Measurements from ENCODE around the gene RANBP17. TPM values are rescaled to one million over a fixed set of nuclear protein-coding genes. Genes with fewer than 3 reads are reported as not detected.

Gene RANBP17
- total and polyA plus RNA-seq, 2 donors (not counting 1 experiment from before 2014, with no cell fraction given), result 3.1 to 3.5 TPM

DNA sequence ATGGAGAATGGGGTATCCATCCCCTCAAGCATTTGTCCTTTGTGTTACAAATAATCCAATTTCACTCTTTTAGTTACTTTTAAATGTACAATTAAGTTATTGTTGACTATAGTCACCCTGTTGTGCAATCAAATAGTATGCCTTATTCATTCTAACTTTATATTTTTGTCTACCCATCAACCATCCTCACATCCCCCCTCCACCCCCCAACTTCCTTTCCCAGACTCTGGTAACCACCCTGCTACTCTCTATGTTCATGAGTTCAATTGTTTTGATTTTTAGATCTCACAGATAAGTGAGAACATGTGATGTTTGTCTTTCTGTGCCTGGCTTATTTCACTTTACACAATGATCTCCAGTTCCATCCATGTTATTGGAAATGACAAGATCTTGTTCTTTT, 15.4 kb upstream of the RANBP17 start:
- no peak overlapping the region for H3K27ac ChIP-seq (ENCODE audit: insufficient read depth, low read length)
- TF ChIP-seq, protein P1, sequence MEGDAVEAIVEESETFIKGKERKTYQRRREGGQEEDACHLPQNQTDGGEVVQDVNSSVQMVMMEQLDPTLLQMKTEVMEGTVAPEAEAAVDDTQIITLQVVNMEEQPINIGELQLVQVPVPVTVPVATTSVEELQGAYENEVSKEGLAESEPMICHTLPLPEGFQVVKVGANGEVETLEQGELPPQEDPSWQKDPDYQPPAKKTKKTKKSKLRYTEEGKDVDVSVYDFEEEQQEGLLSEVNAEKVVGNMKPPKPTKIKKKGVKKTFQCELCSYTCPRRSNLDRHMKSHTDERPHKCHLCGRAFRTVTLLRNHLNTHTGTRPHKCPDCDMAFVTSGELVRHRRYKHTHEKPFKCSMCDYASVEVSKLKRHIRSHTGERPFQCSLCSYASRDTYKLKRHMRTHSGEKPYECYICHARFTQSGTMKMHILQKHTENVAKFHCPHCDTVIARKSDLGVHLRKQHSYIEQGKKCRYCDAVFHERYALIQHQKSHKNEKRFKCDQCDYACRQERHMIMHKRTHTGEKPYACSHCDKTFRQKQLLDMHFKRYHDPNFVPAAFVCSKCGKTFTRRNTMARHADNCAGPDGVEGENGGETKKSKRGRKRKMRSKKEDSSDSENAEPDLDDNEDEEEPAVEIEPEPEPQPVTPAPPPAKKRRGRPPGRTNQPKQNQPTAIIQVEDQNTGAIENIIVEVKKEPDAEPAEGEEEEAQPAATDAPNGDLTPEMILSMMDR (conservative IDR thresholded peaks at IDR 0.05 in 1 of 2, IDR thresholded peaks at IDR 0.05 in 1 of 2; ENCODE audit: low read depth in 1 of 2, low read length in 2 of 2), result no peak
- TF ChIP-seq EZH2 (IDR thresholded peaks at IDR 0.05; ENCODE audit: low read length, missing control alignments), result no peak
- H3K4me1 ChIP-seq (ENCODE audit: control insufficient read depth, extremely low read depth, insufficient read depth, low read length), result no peaks in the 10 kb centered on the region
- H3K9ac ChIP-seq (ENCODE audit: insufficient read depth, low read length), result no peak overlapping the region
- H2AFZ ChIP-seq (ENCODE audit: low read length), result no peak overlapping the region
- no peak overlapping the region for H3K4me2 ChIP-seq (ENCODE audit: extremely low read depth, insufficient read depth, low read length)
- H3K9me3 ChIP-seq (ENCODE audit: control insufficient read depth, insufficient read depth, low read depth, low read length), result no peaks in the 10 kb centered on the region
- H3K79me2 ChIP-seq (ENCODE audit: control insufficient read depth, insufficient read depth, low read length), result no peaks in the 10 kb centered on the region
- H4K20me1 ChIP-seq (ENCODE audit: control insufficient read depth, extremely low read depth, insufficient read depth, low read length), result no peaks in the 10 kb centered on the region
- H3K4me3 ChIP-seq (replicated peaks in 1 of 4; ENCODE audit: control extremely low read depth in 1 of 4, insufficient read depth in 1 of 4, low read depth in 3 of 4, low read length in 4 of 4), result no peak overlapping the region
- H3K36me3 ChIP-seq (ENCODE audit: control insufficient read depth, insufficient read depth, low read length), result no peaks in the 10 kb centered on the region
- DNase-seq (ENCODE audit: low read depth in 2 of 2), result no peak
- H3K27me3 ChIP-seq (ENCODE audit: control insufficient read depth, insufficient read depth, low read length), result no peaks in the 10 kb centered on the region

DNA sequence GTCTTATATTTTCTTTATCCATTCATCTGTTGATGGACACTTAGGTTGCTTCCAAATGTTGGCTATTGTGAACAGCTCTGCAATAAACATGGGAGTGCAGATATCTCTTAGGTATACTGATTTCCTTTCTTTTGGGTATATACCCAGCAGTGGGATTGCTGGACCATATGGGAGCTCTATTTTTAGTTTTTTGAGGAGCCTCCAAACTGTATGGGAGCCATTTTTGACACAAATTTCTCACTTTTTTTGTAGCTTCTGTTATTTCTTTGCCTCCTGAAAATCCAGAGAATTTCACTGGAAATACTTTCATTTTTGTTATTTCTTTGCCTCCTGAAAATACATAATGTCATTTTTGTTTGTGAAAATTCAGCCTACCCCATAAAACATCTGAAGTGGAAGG, 15.0 kb upstream of the RANBP17 start:
- TF ChIP-seq, protein P1 (conservative IDR thresholded peaks at IDR 0.05 in 1 of 2, IDR thresholded peaks at IDR 0.05 in 1 of 2; ENCODE audit: low read depth in 1 of 2, low read length in 2 of 2), result no peak
- no peak for TF ChIP-seq EZH2 (IDR thresholded peaks at IDR 0.05; ENCODE audit: low read length, missing control alignments)

DNA sequence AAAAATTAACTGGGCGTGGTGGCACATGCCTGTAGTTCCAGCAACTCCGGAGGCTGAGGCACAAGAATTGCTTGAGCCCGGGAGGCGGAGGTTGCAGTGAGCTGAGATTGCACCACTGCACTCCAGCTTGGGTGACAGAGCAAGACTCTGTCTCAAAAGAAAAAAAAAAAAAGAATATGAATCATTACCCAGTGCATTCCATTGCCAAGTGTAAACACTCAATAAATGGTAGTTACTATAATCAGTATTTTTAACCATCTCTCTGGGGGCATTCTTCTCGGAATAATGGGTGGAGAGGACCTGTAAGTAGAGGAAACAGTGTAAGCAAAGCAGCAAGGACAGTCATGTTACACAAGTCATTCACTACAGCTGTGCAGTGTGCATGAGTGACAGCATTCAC, 13.8 kb upstream of the RANBP17 start:
- Histone ChIP-seq H3K4me2 (ENCODE audit: extremely low read depth, insufficient read depth, low read length) (no peak overlapping the region), H2AFZ (ENCODE audit: low read length) (no peak overlapping the region), H4K20me1 (ENCODE audit: control insufficient read depth, extremely low read depth, insufficient read depth, low read length) (no peaks in the 10 kb centered on the region), H3K4me1 (ENCODE audit: control insufficient read depth, extremely low read depth, insufficient read depth, low read length) (no peaks in the 10 kb centered on the region), H3K4me3 (replicated peaks in 1 of 4; ENCODE audit: control extremely low read depth in 1 of 4, insufficient read depth in 1 of 4, low read depth in 3 of 4, low read length in 4 of 4) (no peak overlapping the region), H3K27me3 (ENCODE audit: control insufficient read depth, insufficient read depth, low read length) (no peaks in the 10 kb centered on the region), H3K79me2 (ENCODE audit: control insufficient read depth, insufficient read depth, low read length) (no peaks in the 10 kb centered on the region), H3K27ac (ENCODE audit: insufficient read depth, low read length) (no peak overlapping the region), H3K9ac (ENCODE audit: insufficient read depth, low read length) (no peak overlapping the region), H3K9me3 (ENCODE audit: control insufficient read depth, insufficient read depth, low read depth, low read length) (no peaks in the 10 kb centered on the region), H3K36me3 (ENCODE audit: control insufficient read depth, insufficient read depth, low read length) (no peaks in the 10 kb centered on the region)
- DNase-seq (ENCODE audit: low read depth in 2 of 2), result peak in 1 of 2 donors; percentile 23
- no peak for TF ChIP-seq EZH2 (IDR thresholded peaks at IDR 0.05; ENCODE audit: low read length, missing control alignments)
- TF ChIP-seq, protein P1 (conservative IDR thresholded peaks at IDR 0.05 in 1 of 2, IDR thresholded peaks at IDR 0.05 in 1 of 2; ENCODE audit: low read depth in 1 of 2, low read length in 2 of 2), result no peak

More for the DNA sequence above, 15.0 kb upstream of the RANBP17 start:
- DNase-seq (ENCODE audit: low read depth in 2 of 2), result no peak
- Histone ChIP-seq H2AFZ (ENCODE audit: low read length) (no peak overlapping the region), H3K79me2 (ENCODE audit: control insufficient read depth, insufficient read depth, low read length) (no peaks in the 10 kb centered on the region), H4K20me1 (ENCODE audit: control insufficient read depth, extremely low read depth, insufficient read depth, low read length) (no peaks in the 10 kb centered on the region), H3K4me1 (ENCODE audit: control insufficient read depth, extremely low read depth, insufficient read depth, low read length) (no peaks in the 10 kb centered on the region), H3K4me2 (ENCODE audit: extremely low read depth, insufficient read depth, low read length) (no peak overlapping the region), H3K4me3 (replicated peaks in 1 of 4; ENCODE audit: control extremely low read depth in 1 of 4, insufficient read depth in 1 of 4, low read depth in 3 of 4, low read length in 4 of 4) (no peak overlapping the region), H3K36me3 (ENCODE audit: control insufficient read depth, insufficient read depth, low read length) (no peaks in the 10 kb centered on the region), H3K27ac (ENCODE audit: insufficient read depth, low read length) (no peak overlapping the region), H3K9ac (ENCODE audit: insufficient read depth, low read length) (no peak overlapping the region), H3K27me3 (ENCODE audit: control insufficient read depth, insufficient read depth, low read length) (no peaks in the 10 kb centered on the region), H3K9me3 (ENCODE audit: control insufficient read depth, insufficient read depth, low read depth, low read length) (no peaks in the 10 kb centered on the region)

Data from fibroblast of lung (primary cell).